Mesenchymal stem cell (in vitro differentiated cells and primary cell): ENCODE results near the gene DEPDC5. TPM values are rescaled to one million over a fixed set of nuclear protein-coding genes. Genes with fewer than 3 reads are reported as not detected.
A peak's percentile ranks its signal among the peaks of the same experiment; 100 is the strongest.
"Not testable (repeated sequence)": the region's sequence is repeated elsewhere in the genome, so short reads cannot be mapped to it uniquely, and the experiment has no call there.

ENCODE experiments used
- DNase-seq: peaks from one replicate; pipeline ENCODE4 v3.0.0-alpha.2; 2013
- H2AFZ ChIP-seq: one replicate; pipeline ENCODE4 v1.6.1; 2013; ENCODE audit warnings: low read depth, mild to moderate bottlenecking, control low read depth, inconsistent platforms, low read length, moderate library complexity
- H2AK5ac ChIP-seq: 2 replicates; pipeline ENCODE4 v1.6.1; 2013; ENCODE audit warnings: low read length, moderate library complexity, mild to moderate bottlenecking, inconsistent platforms; ENCODE audit not compliant: severe bottlenecking
- H2BK120ac ChIP-seq: one replicate; pipeline ENCODE4 v1.6.1; 2013; ENCODE audit warnings: low read depth, mild to moderate bottlenecking, inconsistent platforms, low read length, moderate library complexity
- H2BK12ac ChIP-seq, 2 experiments: one replicate each; pipeline ENCODE4 v1.6.1; 2013; ENCODE audit warnings: inconsistent platforms in 2 of 2, low read length in 2 of 2, mild to moderate bottlenecking in 2 of 2, moderate library complexity in 2 of 2, control low read depth in 1 of 2
- H2BK15ac ChIP-seq: one replicate; pipeline ENCODE4 v1.6.1; 2013; ENCODE audit warnings: mild to moderate bottlenecking, low read depth, inconsistent platforms; ENCODE audit not compliant: poor library complexity, severe bottlenecking
- H2BK5ac ChIP-seq: 2 replicates; pipeline ENCODE4 v1.6.1; 2013; ENCODE audit warnings: low read depth, mild to moderate bottlenecking, low read length, control low read depth, inconsistent platforms; ENCODE audit not compliant: poor library complexity, severe bottlenecking
- H3K14ac ChIP-seq, 2 experiments: one replicate each; pipeline ENCODE4 v1.6.1; 2013; ENCODE audit warnings: inconsistent platforms in 2 of 2, low read length in 2 of 2, control low read depth in 1 of 2, mild to moderate bottlenecking in 1 of 2, moderate library complexity in 1 of 2
- H3K18ac ChIP-seq, 2 experiments: one replicate each; pipeline ENCODE4 v1.6.1; 2013; ENCODE audit warnings: inconsistent platforms in 2 of 2, low read length in 2 of 2, control low read depth in 1 of 2, low read depth in 1 of 2, mild to moderate bottlenecking in 1 of 2
- H3K23ac ChIP-seq, 2 experiments: one replicate each; pipeline ENCODE4 v1.6.1; 2013; ENCODE audit warnings: inconsistent platforms in 2 of 2, low read length in 2 of 2, mild to moderate bottlenecking in 2 of 2, moderate library complexity in 2 of 2, control low read depth in 1 of 2
- H3K27ac ChIP-seq: 2 replicates; pipeline ENCODE4 v1.5.1; 2013; ENCODE audit warnings: mild to moderate bottlenecking, moderate library complexity, low read length, control low read depth, inconsistent platforms; ENCODE audit not compliant: poor library complexity, severe bottlenecking
- H3K27me3 ChIP-seq, 2 experiments: 2 replicates each; pipeline versions ENCODE4 v1.6.1 to v1.7.0; 2013; ENCODE audit warnings: low read length in 2 of 2, mild to moderate bottlenecking in 2 of 2, moderate library complexity in 2 of 2, control low read depth in 1 of 2, inconsistent platforms in 1 of 2; ENCODE audit not compliant: control insufficient read depth in 1 of 2, insufficient read depth in 1 of 2
- H3K36me3 ChIP-seq, 2 experiments: 2 replicates each; pipeline versions ENCODE4 v1.6.1 to v1.7.0; 2013; ENCODE audit warnings: low read length in 2 of 2, control low read depth in 1 of 2, inconsistent platforms in 1 of 2, low read depth in 1 of 2, mild to moderate bottlenecking in 1 of 2; ENCODE audit not compliant: insufficient read depth in 2 of 2, control insufficient read depth in 1 of 2
- H3K4ac ChIP-seq, 2 experiments: one replicate each; pipeline ENCODE4 v1.6.1; 2013; ENCODE audit warnings: inconsistent platforms in 2 of 2, low read length in 2 of 2, mild to moderate bottlenecking in 2 of 2, moderate library complexity in 2 of 2, control low read depth in 1 of 2, low read depth in 1 of 2
- H3K4me1 ChIP-seq: 2 replicates; pipeline ENCODE4 v1.6.1; 2013; ENCODE audit warnings: low read depth, low read length, control low read depth; ENCODE audit not compliant: control insufficient read depth, insufficient read depth
- H3K4me2 ChIP-seq: 2 replicates; pipeline ENCODE4 v1.6.1; 2013; ENCODE audit warnings: low read length, mild to moderate bottlenecking, inconsistent platforms; ENCODE audit not compliant: poor library complexity, severe bottlenecking
- H3K4me3 ChIP-seq, 2 experiments: 2 replicates each; pipeline versions ENCODE4 v1.5.1 to v1.7.0; 2013; ENCODE audit warnings: low read length in 2 of 2, mild to moderate bottlenecking in 2 of 2, control low read depth in 1 of 2, low read depth in 1 of 2; ENCODE audit not compliant: insufficient read depth in 1 of 2
- H3K79me1 ChIP-seq: replicated peaks from 2 replicates; pipeline ENCODE4 v1.6.1; 2013; ENCODE audit warnings: mild to moderate bottlenecking, control low read depth, low read length, inconsistent platforms; ENCODE audit not compliant: poor library complexity, severe bottlenecking
- H3K9ac ChIP-seq: 2 replicates; pipeline ENCODE4 v1.7.0; 2013; ENCODE audit warnings: mild to moderate bottlenecking, low read length, moderate library complexity
- H3K9me3 ChIP-seq: 2 replicates; pipeline ENCODE4 v1.7.0; 2013; ENCODE audit warnings: mild to moderate bottlenecking, low read length; ENCODE audit not compliant: control insufficient read depth
- H4K8ac ChIP-seq: one replicate; pipeline ENCODE4 v1.6.1; 2013; ENCODE audit warnings: inconsistent platforms, mild to moderate bottlenecking, low read length, moderate library complexity
- H4K91ac ChIP-seq: one replicate; pipeline ENCODE4 v1.6.1; 2013; ENCODE audit warnings: mild to moderate bottlenecking, low read length, inconsistent platforms
- WGBS: methylation state at CpG from one replicate; pipeline ENCODE4 v1.1.7; 2013; ENCODE audit warnings: mixed read lengths; 5-methylcytosine and 5-hydroxymethylcytosine counted together
- polyA plus RNA-seq, 2 experiments: library from polyadenylated mRNA; stranded (reverse); fragments of 200-250 nt; gene quantifications; one replicate each; pipeline ENCODE4 v1.2.3, GENCODE V29; 2013

The DEPDC5 gene
- polyA plus RNA-seq (2013, experiment 1 of 2) = 7.4 TPM
- 7.7 TPM for polyA plus RNA-seq (2013, experiment 2 of 2)

DNA sequence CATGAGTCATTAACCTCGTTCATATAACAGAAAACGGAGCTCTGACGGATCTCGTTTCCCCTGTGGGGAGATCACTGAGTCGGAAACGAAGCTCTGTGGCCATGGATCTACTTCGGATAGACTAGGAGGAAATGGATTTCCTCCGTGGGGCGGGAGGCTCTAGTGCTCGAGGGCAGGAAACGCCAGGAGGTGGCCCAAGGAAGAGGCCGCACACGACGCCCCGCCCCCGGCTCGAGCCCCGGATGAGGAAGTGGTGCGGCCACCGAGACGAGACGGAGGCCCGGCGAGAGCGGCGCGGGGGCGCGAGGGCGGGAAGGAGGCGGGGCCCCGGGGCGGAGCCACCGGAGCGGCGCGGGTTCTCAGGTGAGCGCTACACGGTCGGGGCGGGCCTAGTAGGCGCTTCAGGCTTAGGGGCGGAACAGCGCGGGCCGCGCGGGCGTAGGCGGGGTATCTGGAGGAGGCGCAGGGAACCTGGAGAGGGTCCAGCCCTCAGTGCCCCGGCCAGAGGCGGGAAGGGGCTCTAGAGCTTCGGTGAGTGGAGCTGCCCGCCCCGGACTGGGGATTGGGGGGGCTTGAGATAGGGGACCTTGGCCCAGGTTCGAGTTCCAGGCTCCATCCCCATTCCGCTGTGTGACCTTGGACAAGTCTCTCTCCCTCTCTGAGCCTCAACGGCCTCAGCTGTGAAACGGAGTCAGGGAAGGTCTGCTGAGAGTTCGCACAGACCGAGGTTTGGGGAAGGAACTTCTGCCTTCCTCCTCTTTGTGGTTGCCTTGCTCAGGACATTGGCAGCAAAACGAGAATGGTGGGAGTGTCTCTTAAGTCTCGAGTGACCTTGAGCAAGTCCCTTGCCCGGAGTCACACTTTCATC, at the start of gene DEPDC5:
DEPDC5 (plus strand) TSS at position 386 of the 868 bp plus-strand sequence. CDS start 903 bp downstream, outside the sequence.
- H3K9ac ChIP-seq = peak within 1 kb of the TSS; percentile 94

DNA sequence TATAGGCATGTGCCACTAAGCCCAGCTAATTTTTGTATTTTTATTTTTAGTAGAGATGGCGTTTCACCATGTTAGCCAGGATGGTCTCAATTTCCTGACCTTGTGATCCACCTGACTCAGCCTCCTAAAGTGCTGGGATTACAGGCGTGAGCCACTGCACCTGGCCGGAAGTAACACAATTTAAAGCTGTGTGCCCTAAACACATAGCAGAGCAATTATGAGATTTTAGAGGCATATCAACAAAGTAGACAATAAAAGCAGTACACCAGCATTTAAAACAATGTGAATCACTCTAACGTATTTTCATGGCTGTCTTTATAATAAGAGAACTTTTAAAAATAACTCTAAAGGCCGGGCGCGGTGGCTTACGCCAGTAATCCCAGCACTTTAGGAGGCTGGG, 46.3 kb upstream of the DEPDC5 start:
- Histone ChIP-seq H3K4me2 (no peak overlapping the region), H2BK120ac (no peak overlapping the region), H2BK5ac (no peak overlapping the region), H3K18ac (no peak overlapping the region), H3K4me1 (no peaks in the 10 kb centered on the region), H2AFZ (no peak overlapping the region), H3K4ac (no peak overlapping the region), H3K27ac (no peak overlapping the region), H4K91ac (no peak overlapping the region), H3K4me3 (no peak overlapping the region), H2BK12ac (no peak overlapping the region), H3K9me3 (no peaks in the 10 kb centered on the region), H3K9ac (no peak overlapping the region), H3K23ac (no peak overlapping the region), H2BK15ac (no peak overlapping the region), H3K14ac (no peak overlapping the region), H3K36me3 (peaks cover 44 to 60% of the 10 kb centered on the region in 2 experiments), H4K8ac (no peak overlapping the region), H2AK5ac (no peak overlapping the region), H3K27me3 (no peaks in the 10 kb centered on the region), H3K79me1 (peaks cover 28% of the 10 kb centered on the region)
- no peak for DNase-seq
- 98% methylated on average over 7 of the region's 8 CpGs for WGBS

More for the DNA sequence above, at the start of gene DEPDC5:
- Histone ChIP-seq H3K4me1 (peaks cover 12% of the 10 kb centered on the region), H3K79me1 (peaks cover 17% of the 10 kb centered on the region), H2BK12ac (peak within 1 kb of the TSS in 1 of 2 experiments; percentile 7), H4K8ac (peak within 1 kb of the TSS; percentile 71), H3K4me2 (peak within 1 kb of the TSS; percentile 86), H3K4me3 (peak within 1 kb of the TSS; percentile 67 to 88), H3K14ac (peak within 1 kb of the TSS in 1 of 2 experiments; percentile 71), H3K36me3 (peaks cover 1 to 11% of the 10 kb centered on the region in 2 experiments), H2AFZ (peak within 1 kb of the TSS; percentile 80), H3K27ac (peak within 1 kb of the TSS; percentile 96), H3K9me3 (no peaks in the 10 kb centered on the region), H2BK5ac (peak within 1 kb of the TSS; percentile 84), H2AK5ac (peak within 1 kb of the TSS; percentile 64), H3K4ac (peak within 1 kb of the TSS; percentile 88 to 96), H2BK120ac (peak within 1 kb of the TSS; percentile 39), H3K23ac (no peak within 1 kb of the TSS), H4K91ac (peak within 1 kb of the TSS; percentile 43), H3K27me3 (no peaks in the 10 kb centered on the region), H3K18ac (peak within 1 kb of the TSS; percentile 84 to 85), H2BK15ac (peak within 1 kb of the TSS; percentile 95)
- WGBS = 1% methylated on average over 59 of the region's 65 CpGs
- DNase-seq = peak; percentile 94

DNA sequence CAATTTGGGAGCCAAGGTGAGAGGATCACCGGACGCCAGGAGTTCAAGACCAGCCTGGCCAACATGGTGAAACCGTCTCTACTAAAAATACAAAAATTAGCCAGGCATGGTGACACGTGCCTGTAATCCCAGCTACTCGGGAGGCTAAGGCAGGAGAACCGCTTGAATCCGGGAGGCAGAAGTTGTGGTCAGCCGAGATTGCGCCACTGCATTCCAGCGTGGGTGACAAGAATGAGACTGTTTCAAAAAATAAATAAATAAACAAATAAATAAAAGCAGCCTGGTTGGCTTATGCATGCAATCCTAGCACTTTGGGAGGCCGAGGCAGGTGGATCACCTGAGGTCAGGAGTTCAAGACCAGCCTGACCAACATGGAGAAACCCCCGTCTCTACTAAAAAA, 42.6 kb upstream of the DEPDC5 start:
- H3K36me3 ChIP-seq = peaks cover 37 to 72% of the 10 kb centered on the region in 2 experiments
- not testable (repeated sequence) for H4K91ac ChIP-seq, H2BK5ac ChIP-seq, H3K4me1 ChIP-seq, H4K8ac ChIP-seq, H3K27ac ChIP-seq, H2BK120ac ChIP-seq, H3K27me3 ChIP-seq, H3K23ac ChIP-seq, H2BK12ac ChIP-seq, H3K4me3 ChIP-seq, H3K9me3 ChIP-seq, H3K14ac ChIP-seq, H3K9ac ChIP-seq, H3K4me2 ChIP-seq, H2BK15ac ChIP-seq, DNase-seq, H3K18ac ChIP-seq, H2AFZ ChIP-seq, H2AK5ac ChIP-seq, H3K4ac ChIP-seq
- 91% methylated on average over 9 of the region's 12 CpGs for WGBS
- H3K79me1 ChIP-seq = peaks cover 37% of the 10 kb centered on the region

DNA sequence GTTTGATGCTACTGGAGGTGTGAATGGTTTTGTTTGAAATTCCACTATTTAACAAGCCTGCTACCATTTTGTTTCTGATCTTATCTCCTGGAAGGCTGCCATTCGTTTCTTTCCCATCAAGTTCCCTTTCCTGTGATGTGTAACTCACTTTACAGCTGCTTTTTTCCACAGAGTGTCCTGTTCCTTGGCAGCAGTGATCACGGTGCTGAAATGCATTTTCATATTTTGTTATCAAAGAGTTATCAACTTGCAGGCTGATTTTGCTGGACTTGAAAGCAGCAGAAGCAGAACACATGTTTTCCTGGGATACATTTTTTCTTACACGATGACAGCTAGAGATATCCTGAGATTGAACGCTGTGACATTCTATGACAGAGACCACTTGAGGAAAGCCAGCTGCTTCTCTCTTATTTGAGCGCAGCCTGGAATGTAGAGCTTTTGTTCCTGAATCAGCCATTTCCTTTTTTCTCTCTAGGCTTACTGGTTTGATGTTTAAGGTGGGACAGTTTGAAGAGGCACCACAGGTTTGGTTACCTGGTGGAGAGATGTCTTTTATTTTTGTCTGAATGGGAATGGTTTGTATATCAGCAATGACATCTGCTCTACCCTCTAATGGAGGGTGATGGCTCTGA, 38.6 kb upstream of the DEPDC5 start:
- Histone ChIP-seq H3K9me3 (no peaks in the 10 kb centered on the region), H4K91ac (no peak overlapping the region)

More for the DNA sequence above, 38.6 kb upstream of the DEPDC5 start:
- H2AFZ ChIP-seq = no peak overlapping the region
- 96% methylated on average over 5 of the region's 5 CpGs for WGBS
- H3K4me1 ChIP-seq = no peaks in the 10 kb centered on the region
- no peak overlapping the region for H3K4me2 ChIP-seq
- no peak overlapping the region for H2BK5ac ChIP-seq
- no peak overlapping the region for H3K9ac ChIP-seq
- no peak overlapping the region for H3K4ac ChIP-seq
- no peak overlapping the region for H3K14ac ChIP-seq
- H2BK120ac ChIP-seq = no peak overlapping the region
- H3K79me1 ChIP-seq = peaks cover 30% of the 10 kb centered on the region
- no peak overlapping the region for H2BK12ac ChIP-seq
- H3K18ac ChIP-seq = no peak overlapping the region
- no peak overlapping the region for H4K8ac ChIP-seq
- no peak overlapping the region for H2AK5ac ChIP-seq
- no peak overlapping the region for H3K23ac ChIP-seq
- DNase-seq = no peak
- no peak overlapping the region for H2BK15ac ChIP-seq
- no peak overlapping the region for H3K4me3 ChIP-seq
- peaks cover 27 to 84% of the 10 kb centered on the region in 2 experiments for H3K36me3 ChIP-seq
- H3K27me3 ChIP-seq = no peaks in the 10 kb centered on the region
- H3K27ac ChIP-seq = no peak overlapping the region
